Calu3 (cell line): ENCODE results near the gene ACAD8. TPM values are rescaled to one million over a fixed set of nuclear protein-coding genes. Genes with fewer than 3 reads are reported as not detected.

Experiments
- BruUV-seq: library from RNA; stranded (reverse); fragments of 400-500 nt; replicated peaks from 2 replicates; lab custom pipeline; 2021; lab: Mats Ljungman, UMichigan
- CTCF ChIA-PET: fragments of 300-600 bp; sonication (Branson Sonifier 250); formaldehyde crosslinking; loops from one replicate; lab custom pipeline; 2022; ENCODE audit warnings: antibody characterized with exemption; lab: Charles Lee
- DNase-seq: peaks from one replicate; pipeline ENCODE4 v3.0.0; 2022
- H3K27ac Mint-ChIP-seq: one replicate; pipeline ENCODE4 v1.8.0; 2022; ENCODE audit warnings: mixed read lengths; ENCODE audit not compliant: unreplicated experiment
- H3K27me3 Mint-ChIP-seq: one replicate; pipeline ENCODE4 v1.8.0; 2022; ENCODE audit warnings: mixed read lengths; ENCODE audit not compliant: unreplicated experiment
- H3K36me3 Mint-ChIP-seq: one replicate; pipeline ENCODE4 v1.8.0; 2022; ENCODE audit warnings: mild to moderate bottlenecking, moderate library complexity, mixed read lengths; ENCODE audit not compliant: insufficient read depth, unreplicated experiment
- H3K4me1 Mint-ChIP-seq: one replicate; pipeline ENCODE4 v1.8.0; 2022; ENCODE audit warnings: mild to moderate bottlenecking, low read depth, mixed read lengths; ENCODE audit not compliant: unreplicated experiment
- H3K4me3 Mint-ChIP-seq: one replicate; pipeline ENCODE4 v1.8.0; 2022; ENCODE audit warnings: mild to moderate bottlenecking, low read depth, moderate library complexity, mixed read lengths; ENCODE audit not compliant: unreplicated experiment
- H3K9me3 Mint-ChIP-seq: one replicate; pipeline ENCODE4 v1.8.0; 2022; ENCODE audit warnings: low read depth, mixed read lengths; ENCODE audit not compliant: unreplicated experiment
- intact Hi-C: fragments of 100-400 bp; cut with micrococcal nuclease; formaldehyde crosslinking; loops from one replicate; pipeline ENCODE4 v1.10.0; 2022; ENCODE audit not compliant: unreplicated experiment
- total RNA-seq: library from RNA; stranded (reverse); gene quantifications from 2 replicates; pipeline ENCODE4 v1.2.3, GENCODE V29; 2022
- TF ChIP-seq, protein P1 (sequence below): fragments of 200-600 bp; IDR thresholded peaks from one replicate; pipeline ENCODE4 v1.8.0; 2022; ENCODE audit warnings: antibody characterized with exemption; ENCODE audit not compliant: unreplicated experiment

Gene ACAD8
- total RNA-seq, 1 experiment from 2014 or later, result 21.0 TPM

DNA sequence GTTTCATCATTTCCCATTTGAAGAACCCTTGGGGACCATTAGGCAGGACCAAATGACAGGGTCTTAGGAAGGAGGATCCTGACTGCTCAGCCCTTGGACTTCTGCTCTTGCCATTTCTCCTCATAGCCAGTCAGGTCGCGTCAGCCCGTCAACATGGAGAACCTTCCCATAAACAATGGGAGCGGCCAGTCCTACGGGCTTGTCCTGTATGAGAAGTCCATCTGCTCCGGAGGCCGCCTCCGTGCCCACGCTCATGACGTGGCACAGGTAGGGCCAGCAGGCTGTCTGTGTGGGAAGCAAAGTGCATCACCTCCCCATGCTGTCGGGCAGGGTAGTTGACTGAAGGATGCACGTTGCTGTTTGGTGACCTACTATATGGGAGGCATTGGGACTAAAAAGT lies 58.9 kb downstream of the ACAD8 start:
- no peak for DNase-seq
- no TSS peak for BruUV-seq
- no peaks in the 10 kb centered on the region for H3K4me1 Mint-ChIP-seq
- no peaks in the 10 kb centered on the region for H3K36me3 Mint-ChIP-seq
- intact Hi-C loops, result no loop called here
- no peaks in the 10 kb centered on the region for H3K27me3 Mint-ChIP-seq
- TF ChIP-seq, protein P1, sequence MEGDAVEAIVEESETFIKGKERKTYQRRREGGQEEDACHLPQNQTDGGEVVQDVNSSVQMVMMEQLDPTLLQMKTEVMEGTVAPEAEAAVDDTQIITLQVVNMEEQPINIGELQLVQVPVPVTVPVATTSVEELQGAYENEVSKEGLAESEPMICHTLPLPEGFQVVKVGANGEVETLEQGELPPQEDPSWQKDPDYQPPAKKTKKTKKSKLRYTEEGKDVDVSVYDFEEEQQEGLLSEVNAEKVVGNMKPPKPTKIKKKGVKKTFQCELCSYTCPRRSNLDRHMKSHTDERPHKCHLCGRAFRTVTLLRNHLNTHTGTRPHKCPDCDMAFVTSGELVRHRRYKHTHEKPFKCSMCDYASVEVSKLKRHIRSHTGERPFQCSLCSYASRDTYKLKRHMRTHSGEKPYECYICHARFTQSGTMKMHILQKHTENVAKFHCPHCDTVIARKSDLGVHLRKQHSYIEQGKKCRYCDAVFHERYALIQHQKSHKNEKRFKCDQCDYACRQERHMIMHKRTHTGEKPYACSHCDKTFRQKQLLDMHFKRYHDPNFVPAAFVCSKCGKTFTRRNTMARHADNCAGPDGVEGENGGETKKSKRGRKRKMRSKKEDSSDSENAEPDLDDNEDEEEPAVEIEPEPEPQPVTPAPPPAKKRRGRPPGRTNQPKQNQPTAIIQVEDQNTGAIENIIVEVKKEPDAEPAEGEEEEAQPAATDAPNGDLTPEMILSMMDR, result no peak
- H3K4me3 Mint-ChIP-seq, result no peak overlapping the region
- H3K27ac Mint-ChIP-seq, result no peak overlapping the region
- no peaks in the 10 kb centered on the region for H3K9me3 Mint-ChIP-seq
- CTCF ChIA-PET, result no interaction called here

- CTCF ChIA-PET, result no interaction called here
- Mint-ChIP-seq H3K27me3 (no peaks in the 10 kb centered on the region), H3K9me3 (no peaks in the 10 kb centered on the region), H3K4me1 (no peaks in the 10 kb centered on the region), H3K4me3 (no peak overlapping the region), H3K27ac (no peak overlapping the region), H3K36me3 (no peaks in the 10 kb centered on the region)
- BruUV-seq, result no TSS peak
- TF ChIP-seq, protein P1, result no peak
- intact Hi-C loops, result no loop called here
- DNase-seq, result no peak
Measured at GRCh38 chr11:134312807-134313206, 59.4 kb downstream of the ACAD8 start.

- CTCF ChIA-PET, result no interaction called here
- Mint-ChIP-seq H3K9me3 (no peaks in the 10 kb centered on the region), H3K27me3 (no peaks in the 10 kb centered on the region), H3K27ac (no peak overlapping the region), H3K4me3 (no peak overlapping the region), H3K4me1 (no peaks in the 10 kb centered on the region), H3K36me3 (no peaks in the 10 kb centered on the region)
- intact Hi-C loops, result no loop called here
- TF ChIP-seq, protein P1, result no peak
- no peak for DNase-seq
- no TSS peak for BruUV-seq
Measured at GRCh38 chr11:134313379-134313778, 60.0 kb downstream of the ACAD8 start.

DNA sequence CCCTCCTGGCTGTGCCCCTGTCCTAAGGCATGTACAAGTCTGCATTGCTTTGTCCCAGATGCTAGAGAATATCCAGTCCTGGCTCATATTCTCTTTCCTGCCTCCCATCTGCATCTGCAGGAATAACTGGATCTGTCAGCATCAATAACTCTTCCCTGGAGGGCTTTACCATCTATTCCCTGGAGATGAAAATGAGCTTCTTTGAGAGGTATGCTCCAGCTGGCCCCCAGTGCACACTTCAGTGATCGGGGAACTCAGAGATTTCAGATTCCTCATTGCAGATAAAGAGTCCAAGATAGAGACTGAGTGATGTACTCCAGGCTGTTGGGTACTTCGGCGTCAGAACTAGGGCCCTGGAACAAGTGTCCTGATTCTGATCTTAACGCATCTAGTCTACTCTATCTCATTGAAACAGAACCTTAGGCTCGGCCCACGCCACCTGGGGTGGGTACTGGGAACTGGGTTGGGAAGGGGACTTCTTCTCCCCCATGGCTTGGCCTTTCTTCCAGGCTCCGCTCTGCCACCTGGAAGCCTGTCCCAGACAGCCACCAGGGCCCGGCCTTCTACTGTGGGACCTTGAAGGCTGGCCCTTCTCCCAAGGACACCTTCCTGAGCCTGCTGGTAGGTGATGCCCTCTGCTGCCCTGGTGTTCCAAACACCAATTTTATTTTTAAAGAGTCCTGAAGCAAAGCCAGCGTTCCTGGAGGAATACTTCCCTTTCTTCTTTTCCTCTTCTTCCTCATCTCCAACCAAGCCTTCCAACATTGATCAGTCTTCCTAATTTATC lies 60.6 kb downstream of the ACAD8 start:
- Mint-ChIP-seq H3K4me3 (no peak overlapping the region), H3K27ac (no peak overlapping the region), H3K27me3 (no peaks in the 10 kb centered on the region), H3K36me3 (no peaks in the 10 kb centered on the region), H3K9me3 (no peaks in the 10 kb centered on the region), H3K4me1 (no peaks in the 10 kb centered on the region)
- TF ChIP-seq, protein P1, result no peak
- DNase-seq, result no peak
- intact Hi-C loops, result no loop called here
- no TSS peak for BruUV-seq
- CTCF ChIA-PET, result no interaction called here

Other genes starting within 250 kb of the ACAD8 start
- 0.22 TPM in 1 of 2 replicates, not detected in the other for gene JAM3, start 184.5 kb upstream of the ACAD8 start, total RNA-seq
- 69.4 and 78.2 TPM in 2 replicates for gene NCAPD3, start 29.6 kb upstream of the ACAD8 start, total RNA-seq
- gene VPS26B, start 28.9 kb upstream of the ACAD8 start, total RNA-seq, result 33.1 and 34.6 TPM in 2 replicates
- 26.0 and 27.2 TPM in 2 replicates for gene THYN1, start 216 bp upstream of the ACAD8 start, total RNA-seq
- gene GLB1L3, start 22.8 kb downstream of the ACAD8 start, total RNA-seq, result not detected in 2 replicates
- gene GLB1L2, start 78.4 kb downstream of the ACAD8 start, total RNA-seq, result 15.5 and 19.0 TPM in 2 replicates
- gene B3GAT1, start 158.7 kb downstream of the ACAD8 start, total RNA-seq, result 0.20 and 0.35 TPM in 2 replicates